ENCODE data around the gene SOS2.

GRCh38 chr14:50116966-50117365, 114.4 kb downstream of the SOS2 start:
- TF ChIP-seq POLR2AphosphoS5 (IDR thresholded peaks at IDR 0.05; ENCODE audit: low read depth, low read length) (no peak), SPI1 (IDR thresholded peaks at IDR 0.05; ENCODE audit: low read depth, low read length) (no peak), POLR2A (IDR thresholded peaks at IDR 0.05; ENCODE audit: low read depth, low read length) (no peak), POU2F2 (IDR thresholded peaks at IDR 0.05; ENCODE audit: low read depth, low read length) (no peak), TAF1 (IDR thresholded peaks at IDR 0.05; ENCODE audit: low read depth, low read length) (no peak), PAX5 (IDR thresholded peaks at IDR 0.05; ENCODE audit: insufficient read depth, low read length, severe bottlenecking) (no peak)

All from GM12891 (cell line).